Stomach (tissue), 4 donors: Measurements from ENCODE around the gene C1QTNF6.

Experiments
- EP300 ChIP-seq: sonication (generic); formaldehyde crosslinking; IDR thresholded peaks from one replicate; pipeline ENCODE4 v1.6.1; 2017; ENCODE audit warnings: antibody characterized with exemption
- TF ChIP-seq, protein P1 (sequence below), 7 experiments: fragments of 450-650 bp in 4 of 7; fragments of 200-600 bp in 3 of 7; sonication (generic) in 3 of 7; IDR thresholded peaks; one replicate each; pipeline ENCODE4 v1.5.1; 2016 to 2019; ENCODE audit warnings: antibody characterized with exemption in 7 of 7, control low read depth in 2 of 7, mild to moderate bottlenecking in 1 of 7

- TF ChIP-seq EP300: no peak
- TF ChIP-seq, protein P1, sequence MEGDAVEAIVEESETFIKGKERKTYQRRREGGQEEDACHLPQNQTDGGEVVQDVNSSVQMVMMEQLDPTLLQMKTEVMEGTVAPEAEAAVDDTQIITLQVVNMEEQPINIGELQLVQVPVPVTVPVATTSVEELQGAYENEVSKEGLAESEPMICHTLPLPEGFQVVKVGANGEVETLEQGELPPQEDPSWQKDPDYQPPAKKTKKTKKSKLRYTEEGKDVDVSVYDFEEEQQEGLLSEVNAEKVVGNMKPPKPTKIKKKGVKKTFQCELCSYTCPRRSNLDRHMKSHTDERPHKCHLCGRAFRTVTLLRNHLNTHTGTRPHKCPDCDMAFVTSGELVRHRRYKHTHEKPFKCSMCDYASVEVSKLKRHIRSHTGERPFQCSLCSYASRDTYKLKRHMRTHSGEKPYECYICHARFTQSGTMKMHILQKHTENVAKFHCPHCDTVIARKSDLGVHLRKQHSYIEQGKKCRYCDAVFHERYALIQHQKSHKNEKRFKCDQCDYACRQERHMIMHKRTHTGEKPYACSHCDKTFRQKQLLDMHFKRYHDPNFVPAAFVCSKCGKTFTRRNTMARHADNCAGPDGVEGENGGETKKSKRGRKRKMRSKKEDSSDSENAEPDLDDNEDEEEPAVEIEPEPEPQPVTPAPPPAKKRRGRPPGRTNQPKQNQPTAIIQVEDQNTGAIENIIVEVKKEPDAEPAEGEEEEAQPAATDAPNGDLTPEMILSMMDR (IDR thresholded peaks at IDR 0.05): no peak
These were observed 53.0 kb downstream of the C1QTNF6 start for GRCh38 chr22:37135023-37135422.
